AG10803 (cell line): ENCODE measurements around the gene ARL2BP.

Source experiments
- DNase-seq: peaks from one replicate; pipeline ENCODE4 v3.0.0; 2010; ENCODE audit warnings: low read depth
- H3K4me3 ChIP-seq: 2 replicates; pipeline ENCODE4 v1.5.1; 2011; ENCODE audit warnings: mild to moderate bottlenecking, low read length, control low read depth
- CTCF ChIP-seq: conservative IDR thresholded peaks from 2 replicates; pipeline ENCODE4 v1.5.1; 2011; ENCODE audit warnings: mild to moderate bottlenecking, low read length, control low read depth, inconsistent platforms

Gene ARL2BP

GRCh38 chr16:57236022-57236350 lies 9.1 kb upstream of the ARL2BP start:
- DNase-seq, result no peak
- no peak for TF ChIP-seq CTCF
- H3K4me3 ChIP-seq, result no peak overlapping the region

GRCh38 chr16:57238682-57239081 lies 6.4 kb upstream of the ARL2BP start:
- no peak for DNase-seq
- no peak for TF ChIP-seq CTCF
- H3K4me3 ChIP-seq, result no peak overlapping the region

GRCh38 chr16:57239107-57239506 lies 6.0 kb upstream of the ARL2BP start:
- no peak for TF ChIP-seq CTCF
- no peak overlapping the region for H3K4me3 ChIP-seq
- DNase-seq, result no peak

- no peak for TF ChIP-seq CTCF
- no peak overlapping the region for H3K4me3 ChIP-seq
- DNase-seq, result no peak
These were observed 4.2 kb upstream of the ARL2BP start for GRCh38 chr16:57240851-57241250.

- H3K4me3 ChIP-seq, result no peak overlapping the region
- DNase-seq, result no peak
- no peak for TF ChIP-seq CTCF
These were observed 2.4 kb upstream of the ARL2BP start for GRCh38 chr16:57242650-57243049.

- peak overlapping the region; percentile 72 for H3K4me3 ChIP-seq
- DNase-seq, result no peak
- no peak for TF ChIP-seq CTCF
These were observed 644 bp upstream of the ARL2BP start for GRCh38 chr16:57244463-57244766.

GRCh38 chr16:57245472-57246113 lies 534 bp downstream of the ARL2BP start:
- H3K4me3 ChIP-seq, result peak overlapping the region; percentile 74
- TF ChIP-seq CTCF, result no peak
- peak; percentile 12 for DNase-seq
